ENCODE data around the gene TSHZ2.

TSHZ2 gene

DNA sequence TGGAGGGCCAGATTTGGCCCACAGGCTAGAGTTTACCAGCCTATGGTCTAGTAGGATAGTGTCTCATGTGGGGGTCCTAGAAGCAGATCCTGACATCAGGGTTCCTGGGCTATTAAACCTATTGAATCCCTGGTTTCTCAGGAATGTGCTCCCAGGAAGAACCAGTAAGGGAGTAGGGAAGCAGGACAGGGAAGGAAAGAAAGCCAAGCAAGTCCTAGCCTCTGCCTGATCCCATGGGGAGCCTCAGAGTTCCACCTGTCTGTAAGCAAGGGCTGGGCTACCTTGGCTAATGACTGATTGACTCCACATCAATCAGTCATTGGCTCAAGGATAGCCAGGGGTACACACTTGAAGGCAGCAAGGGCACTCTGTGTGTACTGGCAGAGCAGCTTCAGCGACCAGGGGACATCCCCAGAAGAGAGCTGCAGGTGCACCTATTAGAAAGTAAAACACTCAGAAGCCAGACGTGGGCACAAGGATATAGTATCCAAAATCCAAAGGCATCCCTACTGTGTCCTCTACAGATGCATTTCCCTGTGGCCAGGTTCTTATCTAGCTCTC lies 309.5 kb downstream of the TSHZ2 start:
- no peak for DNase-seq (ENCODE audit: low read depth in 2 of 2)

DNA sequence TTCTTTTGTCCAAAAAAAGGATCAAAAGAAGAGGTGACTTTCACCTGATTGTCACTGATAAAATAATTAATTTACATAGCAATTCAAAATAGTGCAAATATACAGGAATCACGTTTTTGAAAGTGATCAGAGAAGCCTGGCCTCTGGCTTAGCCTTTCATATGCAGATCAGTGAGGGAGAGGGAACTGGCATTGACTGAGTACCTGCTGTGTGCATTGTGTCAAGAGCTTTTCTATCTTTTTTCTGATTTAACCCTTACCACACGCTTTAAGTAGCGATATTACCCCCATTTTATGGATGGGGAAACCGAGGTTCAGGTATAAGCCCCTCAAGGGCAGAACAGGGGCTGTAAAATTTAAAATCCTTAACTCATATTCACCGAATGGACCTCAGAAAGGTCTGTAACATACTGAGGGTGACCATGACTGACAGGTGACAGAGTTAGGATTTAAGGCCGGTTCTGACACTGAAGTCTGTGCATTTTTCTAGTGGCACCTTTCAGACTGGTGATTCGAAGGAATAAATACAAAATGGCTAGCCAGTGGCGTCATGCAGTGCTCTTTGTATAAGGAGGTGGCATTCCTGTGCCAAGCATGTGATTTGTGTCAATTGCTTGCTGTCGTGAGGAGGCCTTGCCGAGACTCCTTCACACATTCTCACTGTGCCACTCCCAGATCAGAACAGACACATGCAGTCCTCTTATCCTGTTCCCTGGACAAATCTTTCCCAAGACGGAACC lies 310.2 kb downstream of the TSHZ2 start:
- no peak for DNase-seq (ENCODE audit: low read depth in 2 of 2)

DNA sequence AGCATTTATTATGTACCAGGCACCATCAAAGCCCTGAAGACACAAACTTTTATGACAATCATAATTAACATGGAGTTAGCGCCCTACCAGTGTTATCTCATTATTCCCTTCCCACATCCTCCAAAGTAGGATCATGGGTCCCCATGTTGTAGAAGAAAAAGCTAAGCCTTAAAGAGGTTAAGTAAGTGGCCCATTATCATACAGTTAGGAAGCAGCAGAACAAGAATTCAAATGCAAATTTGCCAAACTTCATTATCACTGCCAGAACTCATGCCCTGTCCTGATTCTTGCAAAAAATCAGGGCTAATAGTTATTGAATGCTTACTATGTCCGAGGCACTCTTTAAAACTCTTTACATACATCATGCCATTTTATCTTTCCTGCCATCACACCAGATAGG lies 310.9 kb downstream of the TSHZ2 start:
- DNase-seq (ENCODE audit: low read depth in 2 of 2), result no peak

DNA sequence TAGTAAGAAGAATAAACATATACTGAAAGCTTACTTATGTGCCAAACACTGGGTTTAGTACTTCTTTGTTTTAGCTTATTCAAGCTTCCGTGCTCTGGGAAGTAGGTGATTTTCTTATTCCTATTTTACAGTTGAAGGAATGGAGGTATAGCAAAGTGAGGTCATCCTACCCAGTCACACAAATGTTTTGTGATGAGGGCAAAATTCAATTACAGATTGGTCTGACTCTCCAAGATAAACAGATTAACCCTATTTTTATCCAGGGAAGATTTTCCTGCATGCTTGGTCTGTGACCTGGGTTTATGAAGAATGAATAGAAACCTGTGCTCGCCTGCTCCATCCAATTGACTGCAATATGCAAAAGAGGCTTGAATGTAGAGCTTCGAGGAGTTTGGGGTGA lies 311.4 kb downstream of the TSHZ2 start:
- no peak for DNase-seq (ENCODE audit: low read depth in 2 of 2)

DNA sequence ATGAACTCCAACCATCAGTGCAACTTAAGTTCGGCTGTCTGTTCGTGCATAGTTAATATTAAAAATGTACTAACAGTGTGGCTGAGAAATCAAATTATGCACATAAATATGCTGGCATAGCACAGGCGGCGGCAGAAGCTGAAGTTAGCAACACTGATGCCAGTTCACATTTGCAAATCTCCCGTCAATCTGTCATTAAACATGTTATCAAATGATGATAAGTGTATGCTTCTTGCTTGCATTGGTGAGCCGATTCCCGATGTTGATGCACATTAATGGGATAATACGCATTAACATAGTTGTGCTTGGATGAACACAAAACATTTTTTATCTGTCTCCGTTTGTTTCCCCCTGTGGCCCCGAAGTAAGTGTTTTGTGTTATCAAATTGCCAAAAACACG lies 312.1 kb downstream of the TSHZ2 start:
- no peak for DNase-seq (ENCODE audit: low read depth in 2 of 2)

DNA sequence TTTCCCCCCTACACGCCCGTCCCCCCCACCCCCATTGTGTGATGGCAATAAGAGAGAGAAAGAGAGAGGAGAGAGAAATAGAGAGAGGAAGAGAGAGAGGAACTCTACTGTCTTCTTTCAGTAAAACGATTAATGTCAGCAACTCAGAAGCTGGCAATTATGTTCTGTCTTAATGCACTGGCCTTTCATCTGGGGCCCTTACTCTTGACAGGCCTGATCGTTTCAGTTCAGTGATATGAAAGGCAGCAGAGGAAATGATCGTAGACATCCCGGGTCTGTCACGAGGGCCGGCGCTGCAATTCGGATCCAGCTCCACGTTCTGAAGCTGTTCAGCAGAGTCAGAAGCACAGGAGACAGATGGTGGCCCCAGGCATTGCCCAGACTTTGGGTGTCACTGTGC lies 312.5 kb downstream of the TSHZ2 start:
- DNase-seq (ENCODE audit: low read depth in 2 of 2), result no peak

DNA sequence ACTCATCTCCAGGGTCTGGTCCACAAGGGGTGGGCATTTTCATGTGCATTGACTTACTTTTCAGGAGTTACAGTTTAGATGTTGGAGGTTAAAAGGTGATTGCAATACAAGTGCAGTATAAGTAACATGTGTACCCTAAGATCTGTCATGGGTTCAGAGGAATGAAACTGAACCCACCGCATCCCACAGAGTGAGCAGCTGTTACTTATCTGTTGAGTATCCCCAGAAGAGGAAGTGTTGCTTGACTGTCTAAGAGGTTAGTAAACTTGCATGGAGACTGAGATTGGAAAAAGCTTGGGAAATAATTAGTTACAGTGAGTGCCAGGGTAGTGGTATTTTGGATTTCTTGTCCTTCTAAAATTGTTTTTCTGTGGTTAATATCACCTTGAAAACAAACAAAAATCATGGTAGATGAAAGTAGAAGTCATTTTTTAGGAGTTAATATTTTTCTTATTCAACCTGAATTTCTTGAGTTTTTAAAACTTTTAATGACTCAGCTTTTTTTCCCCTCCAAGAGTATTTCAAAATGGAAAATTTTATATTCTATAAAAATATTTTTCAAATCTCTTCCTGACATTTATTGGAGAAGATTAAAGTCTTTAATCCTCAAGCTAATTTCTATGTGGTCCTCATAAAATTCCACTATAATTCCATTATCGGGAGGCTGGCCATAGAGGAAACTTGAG lies 315.3 kb downstream of the TSHZ2 start:
- no peak for DNase-seq (ENCODE audit: low read depth in 2 of 2)

DNA sequence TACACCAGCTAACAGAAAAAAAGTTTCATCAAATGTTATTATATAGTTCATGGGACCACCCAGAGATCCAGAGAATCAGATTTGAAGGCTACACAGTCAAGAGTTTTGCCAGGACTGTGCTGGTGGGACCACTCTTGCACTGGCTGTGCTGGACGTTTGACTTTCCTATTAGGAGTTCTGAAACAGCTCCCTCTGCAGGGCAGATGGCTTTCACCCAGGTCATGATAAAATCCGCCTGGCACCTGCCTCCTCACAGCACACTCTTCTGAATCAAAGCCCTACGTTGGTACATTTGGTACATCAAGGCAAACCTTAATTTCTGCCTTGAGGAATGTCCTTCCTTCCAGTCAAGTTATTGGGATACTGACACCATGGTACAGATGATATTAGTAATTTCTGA lies 319.4 kb downstream of the TSHZ2 start:
- no peak for DNase-seq (ENCODE audit: low read depth in 2 of 2)

DNA sequence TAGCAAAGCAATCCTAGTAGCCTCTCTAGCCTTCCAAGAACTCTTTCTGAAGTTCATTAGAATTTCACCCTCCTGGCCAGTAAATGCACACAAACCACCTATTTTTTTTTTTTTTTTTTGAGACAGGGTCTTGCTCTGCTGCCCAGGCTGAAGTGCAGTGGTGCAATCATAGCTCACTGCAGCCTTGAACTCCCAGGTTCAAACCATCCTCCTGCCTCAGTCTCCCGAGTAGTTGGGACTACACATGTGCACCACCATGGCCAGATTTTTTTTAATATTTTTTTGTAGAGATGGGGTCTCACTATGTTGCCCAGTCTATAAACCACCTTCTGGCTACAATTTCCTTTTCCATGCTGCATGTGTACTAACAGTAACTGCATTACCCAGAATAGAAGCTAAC lies 320.2 kb downstream of the TSHZ2 start:
- no peak for DNase-seq (ENCODE audit: low read depth in 2 of 2)

DNA sequence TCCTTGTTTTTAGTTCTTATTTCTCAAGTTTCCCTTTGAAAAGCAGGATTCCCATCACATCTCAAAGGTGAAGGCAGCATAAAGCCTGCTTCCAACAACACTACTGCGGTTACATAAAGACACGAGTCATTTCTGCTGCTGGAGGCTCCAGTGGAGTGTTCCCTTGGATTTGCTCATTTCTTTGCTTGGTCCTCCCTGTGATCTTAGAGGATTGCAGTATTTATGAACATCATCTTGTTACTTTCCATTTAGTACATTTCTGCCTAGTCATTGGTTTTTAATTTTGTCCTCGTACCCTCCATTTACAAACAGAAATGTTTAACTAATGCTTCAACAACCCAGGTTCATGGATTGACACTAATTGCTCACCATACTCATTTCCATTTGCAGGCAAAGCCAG lies 322.6 kb downstream of the TSHZ2 start:
- no peak for DNase-seq (ENCODE audit: low read depth in 2 of 2)

DNA sequence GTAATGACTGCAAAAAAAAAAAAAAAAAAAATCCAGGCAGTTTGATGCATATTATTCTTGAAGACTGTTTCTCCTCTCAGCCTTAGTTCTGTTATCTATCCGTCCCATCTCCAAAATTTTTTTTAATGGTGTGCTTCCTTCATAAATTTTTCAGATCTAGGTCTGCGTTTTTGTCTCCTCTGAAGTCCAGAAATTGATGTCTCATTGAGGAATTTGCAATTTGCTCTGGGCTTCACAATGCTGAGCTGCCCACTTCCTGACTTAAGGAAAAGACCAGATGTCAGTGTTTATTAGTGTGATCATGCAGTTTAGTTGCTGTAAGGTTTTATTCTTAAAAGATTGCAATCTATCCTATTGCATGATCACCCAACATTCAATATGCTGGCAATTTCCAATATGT lies 323.9 kb downstream of the TSHZ2 start:
- DNase-seq (ENCODE audit: low read depth in 2 of 2), result no peak

DNA sequence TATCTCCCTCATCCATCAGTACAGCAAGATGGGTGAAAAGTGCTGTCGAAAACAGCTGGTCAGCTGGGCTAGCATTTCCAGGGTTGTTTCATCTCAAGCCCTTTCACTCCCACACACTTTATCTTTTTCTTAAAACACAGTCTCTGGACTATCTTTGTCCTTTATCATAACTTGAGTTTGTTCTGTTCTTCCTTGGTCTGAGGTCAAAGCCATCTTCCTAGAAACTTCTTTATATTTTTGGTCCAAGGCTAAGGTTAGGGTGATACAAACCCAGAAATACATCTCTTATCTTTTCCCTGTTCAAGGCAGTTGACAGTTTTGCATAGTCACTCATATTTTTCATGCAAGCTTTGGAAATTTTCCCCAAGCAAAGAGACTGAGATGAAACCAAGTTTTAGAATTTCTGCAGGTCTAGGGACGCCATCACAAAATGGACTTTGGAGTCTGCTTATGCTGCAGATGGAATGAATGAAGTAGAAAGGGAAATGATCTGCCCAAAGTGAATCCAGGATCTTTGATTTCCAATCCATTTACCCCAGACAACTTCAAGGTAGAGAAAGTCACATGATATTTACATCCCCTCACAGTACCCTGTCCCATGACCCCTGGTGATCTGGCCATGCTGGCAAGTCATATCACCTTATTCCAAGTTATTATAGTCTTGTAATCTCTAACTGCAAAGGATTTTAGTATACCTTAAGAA lies 324.4 kb downstream of the TSHZ2 start:
- DNase-seq (ENCODE audit: low read depth in 2 of 2), result no peak

DNA sequence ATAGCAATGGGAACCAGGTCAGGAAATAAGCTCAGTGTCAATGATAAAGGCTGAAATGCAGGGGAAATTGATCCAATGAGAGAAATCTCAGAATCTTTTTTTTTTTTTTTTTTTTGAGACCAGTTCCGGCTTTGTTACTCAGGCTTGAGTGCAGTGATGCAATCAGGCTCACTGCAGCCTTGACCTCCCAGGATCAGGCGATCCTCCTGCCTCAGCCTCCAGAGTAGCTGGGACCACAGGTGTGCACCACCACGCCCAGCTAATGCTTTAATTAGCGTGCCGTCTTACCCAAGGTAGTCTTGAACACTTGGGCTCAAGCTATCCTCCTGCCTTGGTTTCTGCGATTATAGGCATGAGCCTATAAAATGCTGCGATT lies 325.0 kb downstream of the TSHZ2 start:
- DNase-seq (ENCODE audit: low read depth in 2 of 2), result no peak

DNA sequence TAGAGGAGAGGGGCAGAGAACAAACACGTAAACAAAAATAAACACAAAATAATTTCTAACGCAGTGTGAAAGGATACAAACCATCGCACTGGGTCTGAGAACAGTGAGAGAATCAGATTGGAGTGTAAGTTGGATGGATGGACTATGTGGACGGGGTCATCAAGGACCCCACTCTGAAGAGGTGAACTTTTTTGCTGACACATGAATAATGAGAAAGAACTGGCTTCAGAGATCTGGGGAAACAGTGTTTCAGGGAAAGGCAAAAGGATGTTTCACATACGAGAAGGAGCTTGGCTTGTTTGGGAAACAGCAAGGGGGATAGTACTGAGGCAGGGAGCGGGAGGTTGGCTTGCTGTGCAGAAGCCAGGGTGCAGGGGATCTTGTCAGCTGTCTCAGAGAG lies 326.1 kb downstream of the TSHZ2 start:
- no peak for DNase-seq (ENCODE audit: low read depth in 2 of 2)

DNA sequence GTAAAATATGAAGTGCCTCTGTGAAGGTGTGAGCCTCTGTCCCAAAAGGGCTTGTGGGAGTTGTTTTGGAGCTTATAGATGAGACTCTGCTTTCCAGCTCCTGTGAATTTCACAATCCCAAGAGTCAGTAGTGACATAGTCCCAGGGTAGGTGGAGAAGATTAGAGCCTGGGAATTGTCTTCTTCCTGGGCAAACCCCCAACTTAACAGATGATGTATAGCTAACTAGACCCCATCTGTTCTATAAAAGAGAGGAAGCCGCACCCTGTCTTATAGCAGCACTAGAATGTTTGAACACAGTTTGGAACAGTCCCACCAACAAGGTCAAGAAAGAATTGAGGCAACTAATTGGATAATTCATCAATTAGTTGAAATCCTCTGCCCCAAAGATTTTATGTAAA lies 326.8 kb downstream of the TSHZ2 start:
- DNase-seq (ENCODE audit: low read depth in 2 of 2), result no peak

DNA sequence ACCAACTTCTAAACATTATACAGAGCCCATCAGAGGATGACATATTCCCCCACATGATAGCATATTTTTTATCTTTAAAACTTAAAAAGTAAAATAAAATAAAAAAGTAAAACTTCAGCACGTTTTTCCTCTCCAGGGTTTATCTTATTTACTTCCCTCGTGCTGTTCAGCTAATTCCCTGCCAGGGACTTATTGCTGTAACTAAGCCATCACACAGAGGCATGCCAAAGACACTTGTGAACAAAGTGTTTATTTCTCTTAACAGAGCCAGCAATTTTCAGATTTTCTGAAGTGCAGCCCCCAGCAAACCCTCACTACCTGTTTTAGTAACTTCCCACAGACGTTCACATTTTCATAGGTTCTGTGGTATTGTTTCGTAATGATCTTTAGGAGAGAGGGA lies 327.7 kb downstream of the TSHZ2 start:
- DNase-seq (ENCODE audit: low read depth in 2 of 2), result no peak

DNA sequence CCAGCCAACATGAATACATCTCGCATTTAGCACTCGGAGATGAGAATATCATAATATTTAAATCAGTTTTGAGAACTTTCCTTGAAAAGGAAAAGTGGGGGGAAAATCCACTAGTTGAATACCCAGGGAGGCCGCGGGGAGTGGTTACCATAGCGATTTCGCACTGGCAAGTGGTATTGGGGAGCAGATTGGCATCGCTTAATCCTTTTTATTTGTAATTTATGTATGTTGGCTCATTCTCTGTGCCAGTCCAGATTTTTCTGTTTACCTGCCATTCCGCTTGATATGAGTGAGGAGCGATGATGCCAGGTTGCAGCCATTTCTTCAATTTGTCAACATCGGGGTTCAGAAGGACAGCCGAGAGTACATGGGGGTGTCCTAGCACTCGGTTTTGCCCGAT lies 329.7 kb downstream of the TSHZ2 start:
- DNase-seq (ENCODE audit: low read depth in 2 of 2), result no peak

DNA sequence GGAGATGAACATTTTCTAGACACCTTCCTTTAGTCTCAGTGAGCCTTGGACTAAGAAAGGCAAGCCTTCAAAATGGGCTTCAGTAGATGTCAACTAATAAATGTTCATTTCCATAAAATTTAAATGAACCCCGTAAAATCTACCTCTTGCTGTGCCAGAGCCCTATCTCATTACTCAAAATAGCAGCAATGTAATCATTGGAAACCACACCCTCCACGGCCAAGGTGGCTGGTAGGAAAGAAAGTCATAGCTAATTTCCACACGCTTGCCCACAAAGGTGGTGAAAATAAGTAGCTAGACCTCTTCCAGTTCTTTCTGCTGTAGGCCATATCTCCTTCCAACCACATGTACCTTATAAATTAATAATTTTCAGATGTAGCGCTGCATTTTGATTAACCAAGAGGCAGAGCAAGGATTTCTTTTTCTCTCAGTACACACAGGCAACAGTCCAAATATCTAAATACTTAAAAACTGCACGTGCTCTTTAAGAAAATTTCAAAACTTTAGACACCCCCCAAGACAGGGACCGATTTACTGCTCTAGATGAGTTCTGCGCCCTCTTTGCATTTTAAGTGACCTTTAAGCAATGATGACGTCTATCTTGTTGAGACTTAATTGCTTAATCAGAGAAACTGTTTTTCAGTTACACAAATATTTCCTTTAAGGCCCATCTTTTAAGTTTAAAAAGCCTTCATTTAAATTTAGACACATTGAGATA lies 330.7 kb downstream of the TSHZ2 start:
- DNase-seq (ENCODE audit: low read depth in 2 of 2), result no peak

DNA sequence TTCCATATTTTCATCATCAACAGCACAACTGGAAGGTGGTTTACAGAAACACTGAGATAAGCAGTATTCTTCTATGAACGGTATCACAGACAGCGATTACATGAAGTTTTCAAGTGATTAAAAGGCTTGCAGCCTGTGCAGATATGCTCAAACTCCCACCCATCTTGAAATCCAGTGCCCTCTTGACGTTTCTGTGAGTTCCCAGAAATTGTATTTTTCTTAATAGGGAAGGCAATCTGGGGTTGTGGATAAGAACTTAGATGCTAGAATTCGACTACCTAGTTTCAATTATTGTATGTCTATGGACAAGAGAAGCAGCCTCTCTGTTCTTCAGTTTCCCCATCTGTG lies 331.2 kb downstream of the TSHZ2 start:
- DNase-seq (ENCODE audit: low read depth in 2 of 2), result no peak

DNA sequence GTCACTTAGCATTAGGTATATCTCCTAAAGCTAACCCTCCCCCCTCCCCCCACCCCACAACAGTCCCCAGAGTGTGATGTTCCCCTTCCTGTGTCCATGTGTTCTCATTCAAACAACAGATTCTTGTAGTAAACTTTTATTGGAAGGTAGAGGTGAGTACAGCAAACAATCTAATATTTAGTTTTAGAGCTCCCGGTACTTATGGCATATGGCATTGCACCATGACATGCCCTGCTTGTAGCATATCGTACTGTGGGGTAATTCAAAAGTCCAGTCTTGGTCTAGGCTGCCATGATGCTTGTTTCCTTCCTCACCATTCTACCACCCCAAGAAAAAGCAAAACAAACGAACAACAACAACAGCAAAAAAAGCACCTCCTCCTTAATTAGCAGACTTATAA lies 332.0 kb downstream of the TSHZ2 start:
- DNase-seq (ENCODE audit: low read depth in 2 of 2), result no peak

DNA sequence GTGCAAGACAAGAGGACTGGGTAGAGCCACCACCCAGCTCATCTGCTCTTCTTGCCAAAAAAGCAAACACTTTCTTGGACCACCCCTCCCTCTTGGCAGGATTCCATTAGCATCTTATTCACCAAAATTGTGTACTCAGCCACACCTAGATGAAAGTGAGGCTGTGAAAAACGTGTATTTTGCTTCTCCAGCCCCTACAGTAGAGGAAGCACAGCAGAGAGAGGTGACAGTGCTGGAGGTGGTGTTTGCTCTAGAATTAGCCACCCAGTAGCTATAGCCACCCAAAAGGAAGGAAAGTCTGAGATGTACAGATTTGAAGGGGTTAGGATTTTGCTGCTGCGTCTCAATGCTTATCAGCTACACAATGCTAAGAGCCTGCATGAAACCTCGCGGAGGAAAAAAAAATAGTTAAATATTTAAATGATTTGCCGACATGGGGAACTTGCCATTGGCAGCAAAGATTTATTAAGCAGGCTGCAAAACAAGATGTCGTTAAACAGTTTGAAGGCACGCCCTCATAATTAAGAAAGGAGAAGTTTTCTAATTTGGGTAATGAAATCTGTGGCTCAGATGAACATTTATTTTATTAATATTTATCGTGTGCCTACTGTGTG lies 334.1 kb downstream of the TSHZ2 start:
- no peak for DNase-seq (ENCODE audit: low read depth in 2 of 2)
